ENCODE data around the gene SUCLG1. TPM values are rescaled to one million over a fixed set of nuclear protein-coding genes. Genes with fewer than 3 reads are reported as not detected.

SUCLG1 gene
- total RNA-seq, 1 donor from 2014 or later = 52.7 TPM

- Mint-ChIP-seq H3K27me3 (ENCODE audit: low read depth) (no peaks in the 10 kb centered on the region), H3K36me3 (ENCODE audit: low read depth) (no peaks in the 10 kb centered on the region), H3K9me3 (no peaks in the 10 kb centered on the region), H3K4me3 (peak overlapping the region; percentile 24), H3K27ac (ENCODE audit: unreplicated experiment) (no peak overlapping the region), H3K4me1 (peaks cover 32% of the 10 kb centered on the region)
- no peak for TF ChIP-seq CTCF (conservative IDR thresholded peaks at IDR 0.05)
- no peak for DNase-seq (ENCODE audit: low read depth, low spot score)
Measured at GRCh38 chr2:84456156-84456555, 2.9 kb downstream of the SUCLG1 start.

- peaks cover 30% of the 10 kb centered on the region for H3K4me1 Mint-ChIP-seq
- no peak for DNase-seq (ENCODE audit: low read depth, low spot score)
- no peaks in the 10 kb centered on the region for H3K36me3 Mint-ChIP-seq (ENCODE audit: low read depth)
- no peaks in the 10 kb centered on the region for H3K27me3 Mint-ChIP-seq (ENCODE audit: low read depth)
- H3K9me3 Mint-ChIP-seq = no peaks in the 10 kb centered on the region
- H3K4me3 Mint-ChIP-seq = no peak overlapping the region
- H3K27ac Mint-ChIP-seq (ENCODE audit: unreplicated experiment) = no peak overlapping the region
- no peak for TF ChIP-seq CTCF (conservative IDR thresholded peaks at IDR 0.05)
Measured at GRCh38 chr2:84454581-84454980, 4.5 kb downstream of the SUCLG1 start.

- no peaks in the 10 kb centered on the region for H3K36me3 Mint-ChIP-seq (ENCODE audit: low read depth)
- H3K4me3 Mint-ChIP-seq = no peak overlapping the region
- no peaks in the 10 kb centered on the region for H3K27me3 Mint-ChIP-seq (ENCODE audit: low read depth)
- no peak for TF ChIP-seq CTCF (conservative IDR thresholded peaks at IDR 0.05)
- H3K27ac Mint-ChIP-seq (ENCODE audit: unreplicated experiment) = no peak overlapping the region
- no peaks in the 10 kb centered on the region for H3K9me3 Mint-ChIP-seq
- peaks cover 20% of the 10 kb centered on the region for H3K4me1 Mint-ChIP-seq
- DNase-seq (ENCODE audit: low read depth, low spot score) = no peak
Measured at GRCh38 chr2:84452624-84453023, 6.5 kb downstream of the SUCLG1 start.

GRCh38 chr2:84451579-84451978 lies 7.5 kb downstream of the SUCLG1 start:
- no peaks in the 10 kb centered on the region for H3K36me3 Mint-ChIP-seq (ENCODE audit: low read depth)
- no peak for DNase-seq (ENCODE audit: low read depth, low spot score)
- H3K9me3 Mint-ChIP-seq = no peaks in the 10 kb centered on the region
- H3K27me3 Mint-ChIP-seq (ENCODE audit: low read depth) = no peaks in the 10 kb centered on the region
- no peak overlapping the region for H3K27ac Mint-ChIP-seq (ENCODE audit: unreplicated experiment)
- no peak overlapping the region for H3K4me3 Mint-ChIP-seq
- no peak for TF ChIP-seq CTCF (conservative IDR thresholded peaks at IDR 0.05)
- peaks cover 14% of the 10 kb centered on the region for H3K4me1 Mint-ChIP-seq

- Mint-ChIP-seq H3K27me3 (ENCODE audit: low read depth) (no peaks in the 10 kb centered on the region), H3K27ac (ENCODE audit: unreplicated experiment) (peak overlapping the region; percentile 44), H3K9me3 (no peaks in the 10 kb centered on the region)
Measured at GRCh38 chr2:84450288-84451227, 8.5 kb downstream of the SUCLG1 start.

More at GRCh38 chr2:84450288-84451227, 8.5 kb downstream of the SUCLG1 start:
- H3K4me3 Mint-ChIP-seq = no peak overlapping the region
- peaks cover 14% of the 10 kb centered on the region for H3K4me1 Mint-ChIP-seq
- peaks cover 5% of the 10 kb centered on the region for H3K36me3 Mint-ChIP-seq (ENCODE audit: low read depth)
- DNase-seq (ENCODE audit: low read depth, low spot score) = no peak
- no peak for TF ChIP-seq CTCF (conservative IDR thresholded peaks at IDR 0.05)
